AML-193 (cell line): Measurements from ENCODE around the gene SPDYA.
"Not testable (repeated sequence)": the region's sequence is repeated elsewhere in the genome, so short reads cannot be mapped to it uniquely, and the experiment has no call there.

Experiments
- DNase-seq, 2 experiments: peaks; one replicate each; lab custom pipeline; 2025; lab: John Stamatoyannopoulos, UW

Gene SPDYA

GRCh38 chr2:28810384-28811285, at the start of gene SPDYA:
Gene SPDYA (plus strand): TSS chr2:28810834. CDS start chr2:28816015, 5,181 bp downstream.
- no peak for DNase-seq

GRCh38 chr2:28761420-28761819, 49.2 kb upstream of the SPDYA start:
- no peak for DNase-seq

DNA sequence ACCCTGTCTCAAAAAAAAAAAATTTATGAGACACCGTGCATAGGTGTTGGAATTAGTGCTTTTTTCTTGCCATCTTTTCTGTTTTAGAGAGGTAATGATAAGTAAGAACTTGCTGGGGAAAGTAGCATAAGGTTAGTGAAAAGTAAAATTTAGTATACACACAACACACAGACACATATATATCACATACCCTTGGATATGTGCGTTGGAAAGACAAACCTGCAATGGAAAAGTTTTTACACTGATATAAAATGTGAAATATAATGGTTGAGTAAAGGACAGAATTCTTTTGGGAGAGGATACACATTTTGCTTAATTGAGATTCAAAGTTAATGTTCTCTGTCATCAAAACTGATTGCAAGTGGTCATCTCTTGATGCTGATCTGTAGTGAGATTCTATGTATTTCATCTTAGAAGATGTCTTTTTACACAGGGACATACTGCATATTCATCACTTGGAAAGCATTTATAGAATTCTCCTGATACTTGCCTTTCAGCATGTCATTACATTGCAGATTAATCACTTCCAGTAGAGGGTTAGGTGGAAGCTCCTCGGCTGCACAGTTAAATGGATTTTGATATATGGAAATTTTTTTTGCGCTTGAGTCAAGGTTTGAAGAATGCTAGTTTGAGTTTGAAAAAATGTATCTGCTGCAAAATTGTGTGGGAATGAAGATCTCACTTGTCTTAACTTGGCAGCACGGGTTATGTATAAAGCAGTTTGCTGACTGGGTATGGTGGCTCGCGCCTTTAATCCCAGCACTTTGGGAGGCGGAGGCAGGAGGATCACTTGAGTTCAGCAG, 45.5 kb upstream of the SPDYA start:
- no peak for DNase-seq

GRCh38 chr2:28766070-28766469, 44.6 kb upstream of the SPDYA start:
- no peak for DNase-seq

- DNase-seq, result no peak
These were observed 43.3 kb upstream of the SPDYA start for GRCh38 chr2:28767337-28767736.

- no peak for DNase-seq
These were observed 42.2 kb upstream of the SPDYA start for GRCh38 chr2:28768422-28768821.

- DNase-seq, result no peak
These were observed 41.7 kb upstream of the SPDYA start for GRCh38 chr2:28768952-28769351.

DNA sequence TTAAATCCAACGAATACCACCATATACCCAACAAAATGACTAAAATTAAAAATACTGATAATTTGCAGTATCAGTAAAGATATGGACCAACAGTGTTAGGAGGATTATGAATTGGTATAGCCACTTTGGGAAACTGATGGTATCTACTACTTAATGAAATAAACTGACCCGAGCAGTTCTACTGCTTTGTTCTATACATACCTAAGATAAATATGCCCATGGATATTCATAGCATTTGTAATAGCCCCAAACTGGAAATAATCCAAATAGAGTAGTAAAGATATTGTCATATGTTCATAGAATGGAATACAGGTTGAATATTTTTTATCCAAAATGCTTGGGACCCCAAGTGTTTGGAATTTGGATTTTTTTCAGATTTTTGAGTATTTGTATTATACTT, 38.3 kb upstream of the SPDYA start:
- DNase-seq, result no peak

DNA sequence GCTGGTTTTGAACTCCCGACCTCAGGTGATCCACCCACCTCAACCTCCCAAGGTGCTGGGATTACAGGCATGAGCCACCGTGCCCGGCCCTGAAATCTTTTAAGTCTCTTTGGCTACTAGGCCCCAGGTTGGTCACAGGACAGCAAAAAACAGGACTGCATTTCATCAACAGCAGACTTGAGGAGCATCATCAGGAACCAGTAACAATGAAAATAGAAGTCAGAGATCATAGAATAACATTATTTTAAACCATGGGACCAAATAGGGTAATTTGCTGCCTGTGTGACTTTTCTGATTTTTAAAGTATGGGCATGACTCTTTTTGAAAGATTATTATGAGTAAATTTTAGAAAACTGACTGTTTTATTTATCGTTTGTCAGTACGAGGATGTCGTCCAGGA, 34.2 kb upstream of the SPDYA start:
- DNase-seq, result no peak

- DNase-seq, result no peak
These were observed 32.2 kb upstream of the SPDYA start for GRCh38 chr2:28778392-28778791.

- DNase-seq, result no peak
These were observed 31.6 kb upstream of the SPDYA start for GRCh38 chr2:28779001-28779400.

GRCh38 chr2:28780496-28780895, 30.1 kb upstream of the SPDYA start:
- no peak for DNase-seq

GRCh38 chr2:28782423-28782822, 28.2 kb upstream of the SPDYA start:
- no peak for DNase-seq

DNA sequence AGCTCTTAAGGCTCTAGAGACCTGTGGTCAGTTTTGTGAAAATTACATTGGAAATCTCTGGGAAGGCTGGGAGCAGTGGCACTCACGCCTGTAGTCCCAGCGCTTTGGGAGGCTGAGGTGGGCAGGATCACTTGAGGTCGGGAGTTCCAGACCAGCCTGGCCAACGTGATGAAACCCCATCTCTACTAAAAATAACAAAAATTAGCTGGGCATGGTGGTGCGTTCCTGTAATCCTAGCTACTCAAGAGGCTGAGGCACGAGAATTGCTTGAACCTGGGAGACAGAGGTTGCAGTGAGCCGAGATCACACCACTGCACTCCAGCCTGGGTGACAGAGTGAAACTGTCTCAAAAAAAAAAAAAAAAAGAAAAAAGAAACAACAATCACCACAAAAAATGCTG, 26.1 kb upstream of the SPDYA start:
- DNase-seq, result not testable (repeated sequence)

DNA sequence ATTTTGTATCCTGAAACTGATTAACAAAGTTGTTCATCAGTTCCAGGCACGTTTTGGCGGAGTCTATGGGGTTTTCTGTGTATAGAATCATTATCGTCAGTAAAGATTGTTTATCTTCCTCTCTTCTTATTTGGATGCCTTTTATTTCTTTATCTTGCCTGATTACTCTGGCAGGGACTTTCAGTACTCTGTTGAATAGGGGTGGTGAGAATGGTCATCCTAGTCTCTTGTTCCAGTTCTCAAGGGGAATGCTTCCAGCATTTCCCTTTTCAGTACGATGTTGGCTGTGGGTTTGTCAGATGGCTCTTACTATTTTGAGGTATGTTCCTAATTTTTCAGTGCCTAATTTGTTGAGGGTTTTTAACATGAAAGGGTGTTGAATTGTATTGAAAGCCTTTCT, 14.0 kb upstream of the SPDYA start:
- DNase-seq, result no peak

DNA sequence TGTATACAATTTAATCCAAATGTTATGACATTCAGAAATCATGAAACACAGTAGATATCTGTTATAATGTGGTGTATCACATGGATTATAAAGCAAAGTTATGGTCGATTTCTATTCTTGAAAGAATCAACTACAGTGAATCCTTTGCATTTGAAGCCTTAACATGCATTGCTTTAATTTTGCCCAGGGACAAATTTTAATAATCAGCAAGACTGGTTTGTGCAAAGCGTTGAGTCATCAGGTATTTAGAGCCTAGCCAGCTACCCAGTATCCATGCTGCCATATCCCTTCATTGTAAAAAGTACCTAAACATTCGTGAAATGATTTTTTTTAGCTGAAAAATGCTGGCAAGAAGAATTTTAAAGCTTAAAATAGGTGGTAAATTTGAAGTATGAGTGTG, 8.9 kb upstream of the SPDYA start:
- DNase-seq, result no peak

DNA sequence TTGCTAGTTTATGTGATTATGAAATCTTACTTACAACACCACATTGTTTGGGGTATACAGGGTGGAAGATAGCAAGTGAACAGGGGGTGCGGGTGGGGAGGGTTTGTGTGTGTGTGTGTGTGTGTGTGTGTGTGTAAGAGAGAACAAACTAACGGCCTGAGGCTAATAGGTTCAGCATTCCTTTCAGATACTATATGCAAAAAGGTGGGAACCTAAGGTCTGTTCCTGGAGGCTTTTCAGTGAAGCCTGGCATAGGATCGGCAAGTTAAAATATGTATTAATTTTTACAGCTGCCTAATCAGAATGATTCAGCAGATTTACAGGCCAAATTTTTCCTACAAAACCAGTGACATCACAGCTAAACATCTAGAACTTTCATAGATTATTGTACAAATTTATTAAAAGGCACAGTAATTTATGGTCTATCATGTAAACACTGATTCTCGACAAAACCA, 7.6 kb upstream of the SPDYA start:
- DNase-seq, result no peak

GRCh38 chr2:28809927-28810326, 707 bp upstream of the SPDYA start:
- no peak for DNase-seq

DNA sequence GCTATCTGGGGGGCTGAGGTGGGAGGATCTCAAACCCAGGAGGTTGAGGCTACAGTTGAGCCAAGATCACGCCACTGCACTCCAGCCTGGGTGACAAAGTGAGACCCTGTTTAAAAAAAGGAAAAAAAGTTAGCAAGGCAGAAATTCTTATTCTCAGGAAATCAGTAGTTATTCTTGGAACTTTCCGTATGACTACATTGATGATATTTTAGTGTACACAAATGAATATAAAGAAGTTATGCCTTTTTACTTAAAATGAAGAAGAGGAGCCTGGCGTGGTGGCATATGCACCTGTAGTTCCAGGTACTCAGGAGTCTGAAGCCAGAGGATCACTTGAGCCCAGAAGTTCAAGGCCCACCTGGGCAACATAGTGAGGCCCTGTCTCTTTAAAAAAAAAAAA, 7.4 kb downstream of the SPDYA start:
- DNase-seq, result no peak

GRCh38 chr2:28821295-28821958, 10.8 kb downstream of the SPDYA start:
- DNase-seq, result peak; percentile 57

GRCh38 chr2:28822036-28822435, 11.4 kb downstream of the SPDYA start:
- no peak for DNase-seq

DNA sequence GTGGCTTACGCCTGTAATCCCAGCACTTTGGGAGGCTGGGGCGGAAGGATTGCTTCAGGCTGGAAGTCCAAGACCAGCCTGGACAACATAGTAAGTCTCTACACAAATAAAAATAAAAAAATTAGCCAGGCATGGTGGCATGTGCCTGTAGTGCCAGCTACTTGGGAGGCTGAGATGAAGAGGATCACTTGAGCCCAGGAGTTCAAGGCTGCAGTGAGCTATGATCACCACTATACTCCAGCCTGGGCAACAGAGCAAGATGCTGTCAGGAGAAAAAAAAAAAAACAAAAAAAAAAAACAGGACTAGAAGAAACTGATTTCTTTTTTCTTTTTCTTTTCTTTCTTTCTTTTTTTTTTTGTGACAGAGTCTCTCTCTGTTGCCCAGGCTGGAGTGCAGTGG, 13.6 kb downstream of the SPDYA start:
- no peak for DNase-seq

DNA sequence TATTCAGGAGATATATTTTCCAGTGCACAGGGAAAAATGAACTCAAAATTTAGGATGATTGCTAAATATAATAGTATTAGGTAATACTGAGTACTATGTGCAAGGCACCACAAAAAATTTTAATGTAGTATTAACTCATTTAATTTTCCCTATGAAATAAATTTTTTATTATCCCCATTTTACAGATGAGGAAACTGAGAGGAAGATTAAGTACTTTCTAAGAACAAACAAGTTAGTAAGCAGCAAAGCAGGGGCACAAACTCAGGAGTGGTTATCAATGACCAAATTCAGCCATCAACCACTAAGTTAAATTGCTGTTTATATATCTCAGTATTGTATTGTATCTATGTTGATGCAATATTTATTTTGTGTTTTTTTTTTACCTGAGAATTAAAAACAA, 14.2 kb downstream of the SPDYA start:
- no peak for DNase-seq
